Endodermal cell (in vitro differentiated cells): ENCODE data around the gene SCNN1A. TPM values are rescaled to one million over a fixed set of nuclear protein-coding genes. Genes with fewer than 3 reads are reported as not detected.

Experiments used
- DNase-seq: peaks from one replicate; pipeline ENCODE4 v3.0.0-alpha.2; 2017
- H3K27ac ChIP-seq: 2 replicates; pipeline ENCODE4 v1.5.1; 2013; ENCODE audit warnings: mild to moderate bottlenecking, low read depth, low read length, moderate library complexity
- H3K27me3 ChIP-seq: 2 replicates; pipeline ENCODE4 v1.6.1; 2013; ENCODE audit warnings: mild to moderate bottlenecking, low read length, moderate library complexity; ENCODE audit not compliant: insufficient read depth, control insufficient read depth, poor library complexity, severe bottlenecking
- H3K36me3 ChIP-seq: 2 replicates; pipeline ENCODE4 v1.7.0; 2013; ENCODE audit warnings: mild to moderate bottlenecking, low read length, moderate library complexity; ENCODE audit not compliant: control insufficient read depth, insufficient read depth
- H3K4me1 ChIP-seq: one replicate; pipeline ENCODE4 v1.7.0; 2013; ENCODE audit warnings: low read length; ENCODE audit not compliant: control insufficient read depth, insufficient read depth
- H3K4me3 ChIP-seq: 2 replicates; pipeline ENCODE4 v1.5.1; 2013; ENCODE audit warnings: mild to moderate bottlenecking, low read length, moderate library complexity
- H3K9ac ChIP-seq: 2 replicates; pipeline ENCODE4 v1.6.1; 2013; ENCODE audit warnings: mild to moderate bottlenecking, low read length, moderate library complexity; ENCODE audit not compliant: poor library complexity, severe bottlenecking; ENCODE audit errors: extremely low read depth
- H3K9me3 ChIP-seq: 2 replicates; pipeline ENCODE4 v1.6.1; 2013; ENCODE audit warnings: mild to moderate bottlenecking, low read length, moderate library complexity; ENCODE audit not compliant: control insufficient read depth
- H3K27ac Mint-ChIP-seq: 2 replicates; pipeline ENCODE4 v1.8.0; 2020; ENCODE audit warnings: mixed read lengths
- H3K27me3 Mint-ChIP-seq: 2 replicates; pipeline ENCODE4 v1.8.0; 2021; ENCODE audit warnings: mild to moderate bottlenecking, mixed read lengths; ENCODE audit not compliant: insufficient read depth
- H3K36me3 Mint-ChIP-seq: 2 replicates; pipeline ENCODE4 v1.8.0; 2020; ENCODE audit warnings: low read depth, mixed read lengths
- H3K4me1 Mint-ChIP-seq: 2 replicates; pipeline ENCODE4 v1.8.0; 2020; ENCODE audit warnings: mixed read lengths
- H3K4me3 Mint-ChIP-seq: 2 replicates; pipeline ENCODE4 v1.8.0; 2020; ENCODE audit warnings: mild to moderate bottlenecking, moderate library complexity, mixed read lengths
- H3K9me3 Mint-ChIP-seq: 2 replicates; pipeline ENCODE4 v1.8.0; 2020; ENCODE audit warnings: mild to moderate bottlenecking, mixed read lengths
- WGBS, 2 experiments: methylation state at CpG; one replicate each; pipeline versions ENCODE4 v1.1.5 to v1.1.7; 2013; ENCODE audit warnings: missing lambda C conversion rate in 2 of 2, mixed read lengths in 1 of 2; ENCODE audit not compliant: insufficient coverage in 1 of 2, insufficient read length in 1 of 2; 5-methylcytosine and 5-hydroxymethylcytosine counted together
- total RNA-seq, 2 donors: library from RNA; stranded (reverse); fragmentation: NEBNext Ultra II Directional in 1 of 2; extraction: Animal tissue kit (Norgen Biotek cat#: 25700) in 1 of 2; gene quantifications; 2 replicates in 1 of 2; 3 replicates in 1 of 2; pipeline ENCODE4 v1.2.1, GENCODE V29; 2021
- TF ChIP-seq, protein P1 (sequence below): fragments of 200-600 bp; sonication (generic); conservative IDR thresholded peaks from 2 replicates; pipeline ENCODE4 v1.5.0; 2021; ENCODE audit warnings: antibody characterized with exemption, mild to moderate bottlenecking

Gene SCNN1A
- total RNA-seq, 2 donors from 2014 or later = 32.1 to 87.7 TPM

- peak overlapping the region; percentile 58 for H3K4me3 Mint-ChIP-seq
- Histone ChIP-seq H3K36me3 (no peaks in the 10 kb centered on the region), H3K4me3 (no peak overlapping the region), H3K9me3 (no peaks in the 10 kb centered on the region), H3K27ac (peak overlapping the region; percentile 72), H3K9ac (peak overlapping the region; percentile 64), H3K27me3 (no peaks in the 10 kb centered on the region), H3K4me1 (peaks cover 32% of the 10 kb centered on the region)
- H3K4me1 Mint-ChIP-seq = peaks cover 82% of the 10 kb centered on the region
- TF ChIP-seq, protein P1, sequence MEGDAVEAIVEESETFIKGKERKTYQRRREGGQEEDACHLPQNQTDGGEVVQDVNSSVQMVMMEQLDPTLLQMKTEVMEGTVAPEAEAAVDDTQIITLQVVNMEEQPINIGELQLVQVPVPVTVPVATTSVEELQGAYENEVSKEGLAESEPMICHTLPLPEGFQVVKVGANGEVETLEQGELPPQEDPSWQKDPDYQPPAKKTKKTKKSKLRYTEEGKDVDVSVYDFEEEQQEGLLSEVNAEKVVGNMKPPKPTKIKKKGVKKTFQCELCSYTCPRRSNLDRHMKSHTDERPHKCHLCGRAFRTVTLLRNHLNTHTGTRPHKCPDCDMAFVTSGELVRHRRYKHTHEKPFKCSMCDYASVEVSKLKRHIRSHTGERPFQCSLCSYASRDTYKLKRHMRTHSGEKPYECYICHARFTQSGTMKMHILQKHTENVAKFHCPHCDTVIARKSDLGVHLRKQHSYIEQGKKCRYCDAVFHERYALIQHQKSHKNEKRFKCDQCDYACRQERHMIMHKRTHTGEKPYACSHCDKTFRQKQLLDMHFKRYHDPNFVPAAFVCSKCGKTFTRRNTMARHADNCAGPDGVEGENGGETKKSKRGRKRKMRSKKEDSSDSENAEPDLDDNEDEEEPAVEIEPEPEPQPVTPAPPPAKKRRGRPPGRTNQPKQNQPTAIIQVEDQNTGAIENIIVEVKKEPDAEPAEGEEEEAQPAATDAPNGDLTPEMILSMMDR = no peak
- peaks cover 14% of the 10 kb centered on the region for H3K27me3 Mint-ChIP-seq
- peaks cover 2% of the 10 kb centered on the region for H3K36me3 Mint-ChIP-seq
- H3K27ac Mint-ChIP-seq = peak overlapping the region; percentile 97
- H3K9me3 Mint-ChIP-seq = no peaks in the 10 kb centered on the region
- WGBS, 2 experiments = 65 to 67% methylated on average over 7 to 10 of the region's 10 CpGs
- DNase-seq = peak; percentile 62
Observed at GRCh38 chr12:6376870-6377666, 1.7 kb upstream of the SCNN1A start.

- peak; percentile 94 for DNase-seq
- TF ChIP-seq, protein P1 = peak; percentile 84
- Mint-ChIP-seq H3K9me3 (no peaks in the 10 kb centered on the region), H3K36me3 (peaks cover 2% of the 10 kb centered on the region), H3K4me1 (peaks cover 76% of the 10 kb centered on the region), H3K27me3 (peaks cover 10% of the 10 kb centered on the region), H3K4me3 (peak overlapping the region; percentile 58), H3K27ac (peak overlapping the region; percentile 97)
- Histone ChIP-seq H3K9ac (peak overlapping the region; percentile 64), H3K4me1 (peaks cover 32% of the 10 kb centered on the region), H3K27me3 (no peaks in the 10 kb centered on the region), H3K4me3 (peak overlapping the region; percentile 74), H3K36me3 (no peaks in the 10 kb centered on the region), H3K9me3 (no peaks in the 10 kb centered on the region), H3K27ac (peak overlapping the region; percentile 72)
- 17 to 31% methylated on average over 6 to 17 of the region's 19 CpGs for WGBS, 2 experiments
Observed at GRCh38 chr12:6376079-6376869, 911 bp upstream of the SCNN1A start.

GRCh38 chr12:6374786-6375160 lies 590 bp downstream of the SCNN1A start:
- H3K9ac ChIP-seq = no peak overlapping the region
- DNase-seq = no peak

More at GRCh38 chr12:6374786-6375160, 590 bp downstream of the SCNN1A start:
- Mint-ChIP-seq H3K27me3 (peaks cover 10% of the 10 kb centered on the region), H3K9me3 (no peaks in the 10 kb centered on the region), H3K36me3 (peaks cover 5% of the 10 kb centered on the region), H3K4me1 (peaks cover 78% of the 10 kb centered on the region), H3K4me3 (peak overlapping the region; percentile 58), H3K27ac (peak overlapping the region; percentile 97)
- Histone ChIP-seq H3K4me1 (peaks cover 37% of the 10 kb centered on the region), H3K36me3 (no peaks in the 10 kb centered on the region), H3K27me3 (no peaks in the 10 kb centered on the region), H3K9me3 (no peaks in the 10 kb centered on the region), H3K4me3 (peak overlapping the region; percentile 63), H3K27ac (no peak overlapping the region)
- 52 to 72% methylated on average over 3 to 7 of the region's 7 CpGs for WGBS, 2 experiments
- TF ChIP-seq, protein P1 = no peak
